Spleen (tissue), 7 donors: ENCODE data around the gene ETV6.

ENCODE experiments used
- CTCF ChIP-seq, 11 experiments: fragments of 200-600 bp in 7 of 11; fragments of 450-650 bp in 4 of 11; sonication (generic) in 4 of 11; IDR thresholded peaks in 8 of 11; conservative IDR thresholded peaks in 3 of 11; 1 replicate in 7 of 11; 2 replicates in 4 of 11; pipeline versions ENCODE4 v1.4.0 to v1.8.0; 2016 to 2021; ENCODE audit warnings: antibody characterized with exemption in 11 of 11, inconsistent platforms in 4 of 11, mild to moderate bottlenecking in 1 of 11
- POLR2AphosphoS5 ChIP-seq, 3 donors: sonication (generic); formaldehyde crosslinking; IDR thresholded peaks; one replicate each; pipeline ENCODE4 v1.5.1; 2017; ENCODE audit warnings: antibody characterized with exemption in 3 of 3
- donor health status: DM: no; HTN: no; CAD: no; lungs with moderate emphysema.
- donor health status: DM: no; HTN: no; CAD: no.
- donor health status: DM: no; HTN: no; CAD: no.

- TF ChIP-seq CTCF (IDR thresholded peaks at IDR 0.05 in 8 of 11, conservative IDR thresholded peaks at IDR 0.05 in 3 of 11) (no peak), POLR2AphosphoS5 (IDR thresholded peaks at IDR 0.05) (peak; percentile 13 to 82 (median 71))
Observed at GRCh38 chr12:11836282-11837151, 187.0 kb downstream of the ETV6 start.
